HG02885 (cell line): ENCODE results near the gene ZNF8.
A peak's percentile ranks its signal among the peaks of the same experiment; 100 is the strongest.
"Not testable (repeated sequence)": the region's sequence is repeated elsewhere in the genome, so short reads cannot be mapped to it uniquely, and the experiment has no call there.

Source experiments
- ATAC-seq: cut with Tn5 transposase; IDR thresholded peaks from one replicate; pipeline ENCODE4 v1.9.1; 2021; ENCODE audit warnings: mild to moderate bottlenecking; ENCODE audit not compliant: unreplicated experiment, poor library complexity

ZNF8 gene

DNA sequence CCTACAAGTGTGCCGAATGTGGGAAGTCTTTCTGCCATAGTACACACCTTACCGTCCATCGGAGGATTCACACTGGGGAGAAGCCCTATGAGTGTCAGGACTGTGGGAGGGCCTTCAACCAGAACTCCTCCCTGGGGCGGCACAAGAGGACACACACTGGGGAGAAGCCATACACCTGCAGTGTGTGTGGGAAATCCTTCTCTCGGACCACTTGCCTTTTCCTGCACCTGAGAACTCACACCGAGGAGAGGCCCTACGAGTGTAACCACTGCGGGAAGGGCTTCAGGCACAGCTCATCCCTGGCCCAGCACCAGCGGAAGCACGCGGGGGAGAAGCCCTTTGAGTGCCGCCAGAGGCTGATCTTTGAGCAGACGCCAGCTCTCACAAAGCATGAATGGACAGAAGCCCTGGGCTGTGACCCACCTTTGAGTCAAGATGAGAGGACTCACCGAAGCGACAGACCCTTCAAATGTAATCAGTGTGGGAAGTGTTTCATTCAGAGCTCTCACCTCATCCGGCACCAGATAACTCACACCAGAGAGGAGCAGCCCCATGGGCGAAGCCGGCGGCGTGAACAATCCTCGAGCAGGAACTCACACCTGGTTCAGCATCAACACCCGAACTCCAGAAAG is 16.1 kb downstream of the ZNF8 start:
- no peak for ATAC-seq

DNA sequence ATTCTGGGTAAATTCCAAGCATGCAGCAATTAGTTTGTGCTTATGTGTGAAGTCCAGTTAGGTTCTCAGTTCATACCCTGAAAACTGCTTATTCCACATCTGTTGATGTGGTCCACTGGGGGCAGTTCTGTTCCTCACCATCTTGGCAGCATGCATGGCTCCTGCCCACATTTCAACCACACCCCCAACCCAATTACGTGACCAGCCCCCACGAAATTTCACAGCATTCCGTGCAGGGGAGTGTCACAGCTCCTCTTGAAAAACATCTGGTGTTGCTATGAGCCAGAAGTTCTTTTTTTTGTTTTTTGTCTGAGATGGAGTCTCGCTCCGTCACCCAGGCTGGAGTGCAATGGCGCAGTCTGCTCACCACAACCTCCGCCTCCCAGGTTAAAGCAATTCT is 17.3 kb downstream of the ZNF8 start:
- ATAC-seq, result no peak

DNA sequence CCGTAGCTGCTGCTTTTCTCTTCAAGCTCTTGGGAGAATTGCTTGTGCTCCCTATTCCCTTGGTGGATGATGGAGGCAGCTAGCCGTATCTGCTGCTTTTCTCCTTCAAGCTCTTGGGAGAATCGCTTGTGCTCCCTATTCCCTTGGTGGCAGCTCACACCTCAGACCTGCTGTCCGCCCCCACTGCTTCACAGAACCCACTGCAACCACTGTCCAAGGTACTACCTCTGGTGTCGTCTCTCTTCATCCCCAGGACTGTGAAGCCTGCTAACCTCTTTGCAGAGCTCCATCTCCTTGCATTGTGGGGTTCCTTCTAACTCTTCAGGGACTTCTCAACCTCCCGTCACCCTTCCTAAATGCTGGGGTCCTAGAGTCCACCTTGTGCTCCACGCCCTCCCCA is 21.9 kb downstream of the ZNF8 start:
- no peak for ATAC-seq

DNA sequence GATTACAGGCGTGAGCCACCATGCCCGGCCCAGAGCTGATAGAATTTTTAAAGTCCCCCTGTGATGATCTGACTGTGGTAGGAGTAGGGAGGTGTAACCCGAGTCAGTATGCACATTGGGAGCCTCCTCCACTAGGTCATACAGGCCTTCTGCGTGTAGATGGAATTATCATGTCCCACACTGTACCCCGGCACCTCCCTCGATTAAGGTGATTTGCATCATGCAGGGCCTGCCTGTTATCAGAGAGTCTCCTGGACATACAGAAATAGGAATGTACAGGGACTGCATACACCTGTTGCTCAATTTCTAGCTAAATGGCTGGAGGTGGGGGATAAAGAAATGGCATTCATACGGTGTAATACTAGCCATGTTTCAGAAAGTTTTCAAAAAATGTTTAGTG is 25.5 kb downstream of the ZNF8 start:
- ATAC-seq, result no peak

DNA sequence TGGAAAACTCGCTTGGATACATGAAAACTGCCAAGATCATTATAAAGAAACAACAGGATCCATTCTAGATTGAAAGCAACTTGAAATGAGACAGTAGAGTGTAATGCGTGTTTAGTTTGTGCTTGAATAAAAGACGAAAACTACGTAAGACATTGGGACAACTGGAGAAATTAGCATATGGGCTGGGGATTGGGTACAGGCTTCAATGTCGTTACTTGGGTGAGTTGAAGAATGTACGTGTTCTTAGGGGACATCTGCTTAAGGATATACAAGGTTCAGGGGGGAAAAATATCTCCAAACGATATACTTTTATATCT is 26.0 kb downstream of the ZNF8 start:
- ATAC-seq, result no peak

DNA sequence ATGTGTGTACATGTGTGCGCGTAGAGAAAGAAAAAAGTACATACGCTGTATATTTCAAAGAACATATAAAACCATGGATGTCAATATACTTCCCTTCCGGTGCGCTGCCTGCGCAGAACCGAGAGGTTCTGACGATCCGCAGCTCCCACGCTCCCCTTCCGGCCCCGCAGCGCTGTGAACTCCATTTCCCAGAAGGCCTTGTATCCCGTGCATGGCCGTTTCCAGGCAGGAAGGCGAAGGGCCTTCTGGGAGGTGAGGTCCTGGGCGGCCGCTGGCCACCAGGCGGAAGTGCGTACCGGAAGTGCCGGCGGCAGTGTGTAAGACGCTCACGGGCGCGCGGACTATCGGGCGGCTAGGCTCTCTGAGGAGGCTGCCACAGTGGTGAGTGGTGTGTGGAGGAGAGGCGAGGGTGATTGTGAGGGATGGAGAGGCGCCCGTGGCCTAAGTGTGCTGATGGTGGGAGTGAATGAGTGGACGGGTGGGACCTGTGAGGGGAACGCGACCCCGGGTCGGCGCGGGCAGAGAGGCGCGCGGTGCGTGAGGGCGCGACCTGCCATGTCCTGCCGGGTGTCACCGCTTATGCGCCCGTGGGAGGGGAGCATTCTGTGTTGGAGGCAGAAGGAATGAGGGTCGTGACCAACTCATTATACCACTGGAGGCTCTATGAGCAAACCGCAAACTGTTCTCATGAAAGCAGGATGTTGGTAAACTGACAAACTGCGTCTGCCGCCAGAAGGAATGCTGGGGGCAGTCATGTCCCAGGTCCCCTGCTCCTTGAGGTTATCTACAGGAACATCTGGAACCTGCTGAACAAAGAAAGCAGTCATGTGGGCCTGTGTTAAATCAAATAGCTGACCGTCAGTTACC is 26.5 kb downstream of the ZNF8 start, which contains the start of gene ERVK3-1:
Gene ERVK3-1 (plus strand): TSS at position 313 of the 867 bp plus-strand sequence. CDS start 6,792 bp downstream, outside the sequence.
- ATAC-seq, result peak; percentile 98

DNA sequence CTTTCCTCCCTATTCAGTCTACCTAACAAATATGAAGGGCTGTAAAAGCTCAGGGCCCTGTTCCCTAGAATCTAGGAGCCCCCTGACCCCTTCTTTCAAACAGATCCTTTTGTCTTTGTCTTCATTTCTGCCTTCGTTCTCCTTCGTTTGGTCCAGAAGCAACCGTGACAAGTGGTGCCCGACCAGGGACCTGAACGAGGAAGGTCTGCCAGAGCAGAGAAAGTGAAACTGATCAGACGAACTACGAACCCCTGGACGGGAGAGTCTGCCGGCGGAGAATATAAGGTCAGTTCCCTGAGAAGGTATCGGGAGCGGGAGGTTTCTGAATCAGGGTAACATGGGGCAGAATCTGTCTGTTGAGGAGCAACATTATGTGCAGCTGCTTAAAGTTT is 27.2 kb downstream of the ZNF8 start:
- ATAC-seq, result no peak

DNA sequence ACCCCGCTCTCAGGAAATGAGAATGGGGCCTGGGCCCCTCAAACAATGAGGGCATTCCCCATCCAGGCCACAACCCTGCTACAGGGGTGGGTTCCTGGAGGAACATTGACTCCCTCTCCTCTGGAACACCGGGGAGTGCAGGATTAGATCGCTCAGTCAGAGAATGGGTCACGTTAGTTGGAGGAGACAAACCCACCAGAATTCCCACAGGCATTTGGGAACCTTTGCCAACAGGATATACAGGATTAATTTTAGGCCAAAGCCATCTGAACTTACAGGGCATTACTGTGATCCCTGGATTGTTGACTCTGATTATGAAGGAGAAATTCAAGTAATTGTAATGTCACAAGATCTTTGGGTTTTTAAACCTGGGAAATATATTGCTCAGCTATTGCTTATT is 29.0 kb downstream of the ZNF8 start:
- ATAC-seq, result no peak

DNA sequence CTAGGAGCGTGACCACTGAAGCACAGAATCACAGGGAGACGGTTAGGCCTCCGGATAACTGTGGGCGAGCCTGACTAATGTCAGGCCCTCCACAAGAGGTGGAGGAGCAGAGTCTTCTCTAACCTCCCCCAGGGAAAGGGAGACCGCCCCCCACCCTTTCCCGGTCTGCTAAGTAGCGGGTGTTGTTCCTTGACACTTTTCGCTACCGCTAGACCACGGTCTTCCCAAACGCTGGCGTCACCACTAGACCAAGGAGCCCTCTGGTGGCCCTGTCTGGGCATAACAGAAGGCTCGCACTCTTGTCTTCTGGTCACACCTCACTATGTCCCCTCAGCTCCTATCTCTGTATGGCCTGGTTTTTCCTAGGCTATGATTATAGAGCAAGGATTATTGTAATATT is 31.9 kb downstream of the ZNF8 start:
- ATAC-seq, result not testable (repeated sequence)

DNA sequence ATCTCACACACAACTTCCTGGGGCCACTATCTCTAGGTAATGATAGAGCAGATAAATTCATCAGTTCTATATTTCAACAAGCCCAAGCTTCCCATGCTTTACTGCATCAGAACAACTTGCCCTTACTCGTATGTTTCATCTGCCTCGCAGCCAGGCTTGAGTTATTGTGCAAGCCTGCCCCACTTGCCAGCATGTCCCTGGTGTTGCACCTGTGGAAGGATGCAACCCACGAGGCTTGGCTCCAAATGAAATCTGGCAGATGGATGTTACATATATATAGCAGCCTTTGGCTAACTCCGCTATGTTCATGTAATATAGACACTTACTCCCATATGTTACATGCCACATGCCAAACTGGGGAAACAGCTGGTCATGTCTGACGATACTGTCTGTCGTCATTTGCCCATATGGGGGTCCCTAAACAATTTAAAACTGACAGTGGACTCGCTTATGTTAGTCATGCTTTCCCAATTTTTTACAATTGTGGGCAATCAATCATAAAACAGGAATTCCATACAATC is 32.6 kb downstream of the ZNF8 start:
- ATAC-seq, result no peak

DNA sequence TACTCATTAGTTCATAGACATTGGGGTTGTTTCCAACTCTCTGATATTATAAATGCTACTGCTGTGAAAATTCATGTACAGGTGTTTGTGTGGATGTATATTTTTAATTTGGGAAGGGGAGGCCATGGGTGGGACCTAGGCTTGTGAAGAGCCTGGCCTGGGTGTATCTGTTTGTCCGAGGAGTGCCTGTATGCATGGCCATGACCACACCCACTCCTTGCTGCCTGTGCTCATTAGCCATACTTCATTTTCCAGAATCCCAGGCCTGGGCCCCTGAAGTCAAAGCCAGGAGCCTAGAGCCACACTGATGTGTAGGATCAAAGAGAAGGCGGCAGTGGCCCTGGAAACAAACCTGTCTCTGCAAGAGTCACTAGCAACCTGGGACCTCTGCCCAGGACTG is 36.8 kb downstream of the ZNF8 start:
- no peak for ATAC-seq

DNA sequence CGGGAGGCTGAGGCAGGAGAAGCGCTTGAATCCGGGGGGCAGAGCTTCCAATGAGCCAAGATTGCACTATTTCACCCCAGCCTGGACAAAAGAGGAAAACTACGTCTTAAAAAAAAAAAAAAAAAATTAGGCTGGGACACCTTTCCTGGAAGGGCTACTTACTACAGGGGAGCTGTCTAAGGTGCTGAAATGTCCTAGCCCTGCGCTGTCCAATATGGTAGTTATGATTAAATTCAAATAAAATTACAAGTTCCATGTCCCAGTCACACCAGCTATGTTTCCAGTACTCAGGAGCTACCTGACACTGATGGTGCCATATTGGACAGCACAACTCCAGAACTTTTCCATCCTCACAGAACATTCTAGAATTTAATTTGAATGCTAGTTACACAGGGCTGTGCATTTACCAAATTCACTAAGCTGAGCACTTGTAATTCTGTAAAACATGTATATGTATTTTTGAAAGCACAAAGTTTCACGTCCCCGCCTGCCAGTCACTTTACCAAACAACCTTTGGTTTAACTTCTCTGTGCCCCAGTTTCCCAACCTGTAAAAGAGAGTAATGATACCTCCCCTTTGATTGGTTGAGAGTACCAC is 38.8 kb downstream of the ZNF8 start:
- no peak for ATAC-seq

DNA sequence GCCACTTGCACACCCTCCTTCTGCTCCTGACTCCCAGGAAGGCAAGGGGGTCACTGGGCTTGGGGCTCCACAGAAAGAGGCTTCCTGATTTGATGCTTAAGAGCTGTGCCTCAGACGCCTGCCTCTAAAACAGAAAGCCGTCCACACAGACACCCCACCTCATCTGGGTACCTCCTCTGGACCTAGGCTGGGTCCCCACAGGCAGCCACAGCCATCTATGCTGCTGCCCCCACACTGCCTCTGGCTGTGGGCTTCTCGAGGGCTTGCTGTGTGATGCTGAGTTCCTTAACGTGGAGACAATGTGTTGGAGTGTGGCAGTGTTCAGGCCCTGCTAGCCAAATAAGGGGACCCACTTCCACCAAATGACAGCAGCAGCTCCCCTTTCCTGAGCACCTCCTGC is 39.5 kb downstream of the ZNF8 start:
- ATAC-seq, result no peak

DNA sequence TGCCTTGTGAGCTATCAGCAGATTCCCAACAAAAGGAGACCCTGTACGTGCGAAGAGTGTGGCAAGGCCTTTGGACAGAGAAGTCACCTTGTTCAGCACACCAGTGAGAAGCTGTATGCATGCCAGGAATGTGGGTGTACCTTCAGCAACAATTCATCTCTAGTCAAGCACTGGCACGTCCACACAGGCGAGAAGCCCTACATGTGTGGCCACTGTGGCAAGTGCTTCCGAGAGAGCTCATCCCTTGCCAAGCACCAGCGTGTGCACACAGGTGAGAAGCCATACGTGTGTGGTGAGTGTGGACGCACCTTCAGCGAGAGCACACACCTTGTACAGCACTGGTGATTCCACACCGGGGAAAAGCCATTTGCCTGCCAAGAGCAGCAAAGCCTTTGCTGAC is 40.5 kb downstream of the ZNF8 start:
- ATAC-seq, result no peak

DNA sequence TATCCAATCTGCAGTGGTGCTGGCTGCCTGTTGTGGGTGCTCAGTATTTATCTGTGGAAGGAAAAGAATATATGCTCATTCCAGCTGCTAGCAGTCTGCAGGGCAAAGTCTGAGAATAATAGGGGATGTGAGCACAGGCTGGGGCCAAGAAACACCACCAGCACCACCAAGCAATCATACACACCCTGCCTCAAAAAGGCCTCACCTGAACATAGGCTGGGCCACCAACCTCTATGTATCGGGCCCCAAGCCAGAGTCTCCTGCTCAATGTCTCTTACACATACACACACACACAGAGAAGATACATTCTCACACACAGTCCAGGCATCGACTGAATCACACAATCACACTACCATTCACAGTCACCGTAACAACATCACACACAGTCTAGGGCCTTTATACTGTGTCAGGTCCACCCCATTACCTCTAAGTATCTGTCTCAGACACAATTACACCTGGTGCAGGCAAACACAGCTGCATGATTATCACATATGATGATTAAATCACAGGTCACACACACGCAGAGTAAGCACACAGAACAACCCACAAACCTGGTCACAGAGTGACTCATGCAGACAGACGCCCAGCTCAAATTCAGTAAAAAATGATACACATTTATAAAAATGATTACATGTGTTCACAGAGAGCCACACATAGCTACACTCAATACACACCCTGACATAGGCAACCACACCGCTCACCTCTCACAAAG is 46.7 kb downstream of the ZNF8 start:
- ATAC-seq, result no peak

DNA sequence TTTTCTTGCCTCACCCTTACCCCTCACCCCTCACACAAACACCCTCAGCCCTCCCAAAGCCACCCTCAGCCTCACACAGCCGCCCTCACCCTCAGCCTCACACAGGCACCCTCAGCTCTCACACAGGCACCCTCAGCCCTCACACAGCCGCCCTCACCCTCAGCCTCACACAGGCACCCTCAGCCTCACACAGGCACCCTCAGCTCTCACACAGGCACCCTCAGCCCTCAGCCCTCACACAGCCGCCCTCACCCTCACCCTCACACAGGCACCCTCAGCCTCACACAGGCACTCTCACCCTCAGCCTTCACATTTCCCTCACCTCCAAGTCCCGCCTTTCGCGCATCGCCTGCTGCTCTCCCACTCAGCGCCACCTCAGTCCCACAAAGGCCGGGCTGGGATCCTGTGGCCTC is 47.8 kb downstream of the ZNF8 start:
- ATAC-seq, result no peak

DNA sequence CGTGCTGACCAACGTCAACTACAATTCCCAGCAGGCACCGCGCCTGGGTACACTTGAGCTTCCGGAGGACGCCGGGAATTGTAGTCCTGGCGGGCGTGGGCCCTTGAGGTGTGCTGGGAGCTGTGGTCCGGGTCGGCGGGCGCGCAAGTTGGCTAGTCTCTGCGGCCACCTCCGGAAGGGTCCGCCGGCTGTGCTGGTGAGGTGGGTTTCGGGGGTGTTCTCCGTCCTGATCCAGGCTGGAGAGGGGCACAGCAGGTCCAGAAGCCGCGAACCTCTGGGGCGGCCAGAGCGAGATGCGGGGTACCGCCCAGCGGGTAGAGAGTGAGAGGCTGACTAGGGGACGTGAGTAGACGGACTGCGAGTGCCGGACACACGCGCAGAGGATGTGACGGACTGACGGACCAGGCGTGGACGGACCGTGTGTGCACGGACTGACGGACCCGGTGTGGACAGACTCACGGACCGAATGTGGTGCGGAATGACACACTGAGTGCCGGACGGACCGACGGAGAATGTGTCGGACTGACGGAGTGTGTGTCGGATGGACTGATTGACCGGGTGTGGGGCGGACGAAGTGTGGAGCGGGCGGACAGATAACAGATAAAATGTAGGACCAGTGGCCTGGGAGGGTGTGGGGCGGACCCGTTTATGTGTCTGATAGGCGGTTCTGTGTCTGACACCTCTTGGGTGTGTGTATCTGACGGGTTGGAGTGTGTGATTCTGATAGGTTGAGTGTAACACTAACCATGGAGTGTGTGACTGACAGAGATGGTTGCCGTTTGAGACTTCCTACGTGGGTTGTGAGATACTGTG is 48.4 kb downstream of the ZNF8 start, which contains the start of gene ZSCAN22:
Gene ZSCAN22 (plus strand): TSS at position 81 of the 813 bp plus-strand sequence. CDS start 7,809 bp downstream, outside the sequence.
- peak; percentile 91 for ATAC-seq

DNA sequence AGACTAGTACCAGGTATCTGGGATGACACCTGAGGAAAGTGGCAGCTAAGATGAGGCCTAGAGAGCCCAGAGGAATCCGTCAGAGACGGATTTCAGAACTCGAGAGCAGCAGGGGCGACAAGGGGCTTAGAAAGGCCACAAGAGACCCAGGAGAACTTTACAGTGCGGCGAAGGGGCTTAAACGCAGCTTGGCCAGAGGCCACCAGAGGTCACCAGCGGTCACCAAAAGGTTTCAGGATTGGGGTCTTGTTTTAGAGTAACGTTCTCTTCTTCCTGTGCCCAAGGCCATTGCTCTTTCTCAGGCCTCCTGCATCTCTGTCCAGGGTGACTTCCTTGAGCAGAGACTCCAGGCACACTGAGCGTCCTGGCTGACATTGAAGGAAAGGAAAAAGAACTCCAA is 50.2 kb downstream of the ZNF8 start:
- no peak for ATAC-seq

DNA sequence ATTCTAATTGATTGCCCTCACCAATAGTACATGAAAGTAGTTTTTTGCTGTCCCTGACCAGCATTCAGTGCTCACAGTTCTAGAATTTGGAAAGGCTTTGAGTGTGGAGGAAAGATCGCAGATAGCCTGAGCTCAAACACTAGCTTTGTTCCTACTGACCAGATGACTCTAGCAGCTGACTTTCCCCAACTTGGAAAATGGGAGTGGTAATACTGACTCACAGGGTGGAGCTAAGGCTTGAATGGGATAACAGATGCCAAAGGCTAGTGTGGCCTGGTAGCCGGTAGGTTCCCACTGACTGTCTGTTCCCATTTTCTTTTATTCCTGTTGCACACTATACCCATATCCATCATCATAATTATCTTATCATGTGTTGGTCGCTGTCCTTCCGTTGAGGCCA is 51.7 kb downstream of the ZNF8 start:
- ATAC-seq, result no peak

DNA sequence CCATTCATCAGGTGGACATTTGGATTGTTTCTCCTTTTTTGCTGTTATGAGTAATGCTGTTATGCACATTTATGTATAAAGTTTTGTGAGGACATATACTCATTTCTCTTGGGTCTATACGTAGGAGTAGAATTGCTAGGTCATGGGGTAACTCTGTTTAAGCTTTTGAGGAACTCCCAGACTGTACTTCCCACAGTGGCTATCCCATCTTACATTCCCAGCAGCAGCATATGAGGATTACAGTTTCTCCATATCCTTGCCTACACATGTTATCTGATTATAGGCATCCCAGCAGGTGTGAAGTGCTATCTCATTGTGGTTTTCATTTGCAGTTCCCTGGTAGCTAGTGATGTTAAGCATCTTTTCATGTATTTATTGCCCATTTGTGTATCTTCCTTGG is 53.9 kb downstream of the ZNF8 start:
- ATAC-seq, result no peak
